ENCODE results near the gene FRMD6. TPM values are rescaled to one million over a fixed set of nuclear protein-coding genes. Genes with fewer than 3 reads are reported as not detected.

Gene FRMD6
- total RNA-seq, 6 donors from 2014 or later = 4.9 to 21.0 (median 10.5) TPM

DNA sequence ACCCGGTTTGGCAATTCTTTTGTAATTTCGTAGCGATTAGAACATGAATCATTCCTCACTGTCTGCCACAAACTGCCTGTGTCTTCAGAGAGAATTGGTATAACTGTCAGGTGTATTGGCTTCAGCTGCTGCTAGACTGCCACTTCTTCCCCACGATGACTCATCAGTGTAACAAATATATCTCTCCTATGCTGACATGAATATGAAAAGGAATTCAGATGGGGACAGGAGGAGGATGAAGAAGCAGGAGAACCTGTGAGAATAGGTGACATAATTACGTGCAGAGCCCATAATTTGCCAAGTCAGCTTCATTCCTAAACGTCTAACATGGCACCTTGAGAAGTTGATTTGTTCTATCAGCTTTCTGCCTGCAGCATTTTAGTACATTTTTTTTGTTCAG is 64.9 kb downstream of the FRMD6 start:
- Histone ChIP-seq H3K27me3 (no peaks in the 10 kb centered on the region), H3K4me3 (no peak overlapping the region), H3K27ac (no peak overlapping the region), H3K9me3 (no peaks in the 10 kb centered on the region), H3K4me1 (no peaks in the 10 kb centered on the region), H3K36me3 (peaks cover 0 to 39% (median 3%) of the 10 kb centered on the region in 4 donors)
- no peak for TF ChIP-seq POLR2AphosphoS5 (IDR thresholded peaks at IDR 0.05)
- TF ChIP-seq, protein P1, sequence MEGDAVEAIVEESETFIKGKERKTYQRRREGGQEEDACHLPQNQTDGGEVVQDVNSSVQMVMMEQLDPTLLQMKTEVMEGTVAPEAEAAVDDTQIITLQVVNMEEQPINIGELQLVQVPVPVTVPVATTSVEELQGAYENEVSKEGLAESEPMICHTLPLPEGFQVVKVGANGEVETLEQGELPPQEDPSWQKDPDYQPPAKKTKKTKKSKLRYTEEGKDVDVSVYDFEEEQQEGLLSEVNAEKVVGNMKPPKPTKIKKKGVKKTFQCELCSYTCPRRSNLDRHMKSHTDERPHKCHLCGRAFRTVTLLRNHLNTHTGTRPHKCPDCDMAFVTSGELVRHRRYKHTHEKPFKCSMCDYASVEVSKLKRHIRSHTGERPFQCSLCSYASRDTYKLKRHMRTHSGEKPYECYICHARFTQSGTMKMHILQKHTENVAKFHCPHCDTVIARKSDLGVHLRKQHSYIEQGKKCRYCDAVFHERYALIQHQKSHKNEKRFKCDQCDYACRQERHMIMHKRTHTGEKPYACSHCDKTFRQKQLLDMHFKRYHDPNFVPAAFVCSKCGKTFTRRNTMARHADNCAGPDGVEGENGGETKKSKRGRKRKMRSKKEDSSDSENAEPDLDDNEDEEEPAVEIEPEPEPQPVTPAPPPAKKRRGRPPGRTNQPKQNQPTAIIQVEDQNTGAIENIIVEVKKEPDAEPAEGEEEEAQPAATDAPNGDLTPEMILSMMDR (IDR thresholded peaks at IDR 0.05) = no peak
- WGBS, 2 donors = 55 to 57% methylated on average over 6 of the region's 6 CpGs
- ATAC-seq (ENCODE audit: low FRiP score in 2 of 2) (no peak), DNase-seq (no peak)

DNA sequence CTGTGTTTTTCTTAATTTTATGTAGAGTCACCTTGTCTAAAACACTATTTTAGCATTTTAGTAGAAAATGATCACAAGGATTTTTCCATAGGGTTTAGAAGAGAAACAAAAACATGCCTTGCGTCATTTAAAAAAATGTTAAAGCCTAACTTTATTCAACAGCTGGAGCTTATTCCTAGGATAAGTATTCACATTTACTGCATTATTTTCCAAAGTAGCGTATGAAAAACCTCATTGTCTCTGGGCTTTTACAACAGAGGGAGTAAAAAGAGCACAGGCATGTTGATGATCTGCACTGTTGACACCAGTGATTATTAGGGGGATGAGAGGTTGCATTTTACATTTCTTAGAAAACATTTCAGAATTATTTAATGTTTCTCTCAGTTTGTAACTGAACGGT is 66.1 kb downstream of the FRMD6 start:
- WGBS, 2 donors = 93 to 94% methylated on average over 3 of the region's 3 CpGs

DNA sequence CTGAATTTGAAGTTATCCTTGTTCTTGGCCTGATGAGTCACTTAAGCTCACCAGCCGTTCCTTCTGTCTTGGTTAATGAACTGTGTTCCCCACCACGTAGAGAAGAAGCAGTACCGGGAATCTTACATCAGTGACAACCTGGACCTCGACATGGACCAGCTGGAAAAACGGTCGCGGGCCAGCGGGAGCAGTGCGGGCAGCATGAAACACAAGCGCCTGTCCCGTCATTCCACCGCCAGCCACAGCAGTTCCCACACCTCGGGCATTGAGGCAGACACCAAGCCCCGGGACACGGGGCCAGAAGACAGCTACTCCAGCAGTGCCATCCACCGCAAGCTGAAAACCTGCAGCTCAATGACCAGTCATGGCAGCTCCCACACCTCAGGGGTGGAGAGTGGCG is 68.2 kb downstream of the FRMD6 start:
- Histone ChIP-seq H3K27ac (no peak overlapping the region), H3K9me3 (no peaks in the 10 kb centered on the region), H3K27me3 (no peaks in the 10 kb centered on the region), H3K36me3 (peaks cover 0 to 54% (median 4%) of the 10 kb centered on the region in 4 donors), H3K4me1 (no peaks in the 10 kb centered on the region), H3K4me3 (no peak overlapping the region)
- TF ChIP-seq POLR2A (IDR thresholded peaks at IDR 0.05) (no peak), EP300 (IDR thresholded peaks at IDR 0.05) (no peak), POLR2AphosphoS5 (IDR thresholded peaks at IDR 0.05) (no peak)
- TF ChIP-seq, protein P1 (IDR thresholded peaks at IDR 0.05) = no peak
- 91% methylated on average over 17 of the region's 17 CpGs for WGBS, 2 donors
- peak in 1 of 2 donors; percentile 53 for DNase-seq
- ATAC-seq (ENCODE audit: low FRiP score in 2 of 2) = no peak

More for the DNA sequence above, 66.1 kb downstream of the FRMD6 start:
- H3K27ac ChIP-seq = no peak overlapping the region
- DNase-seq (no peak), ATAC-seq (ENCODE audit: low FRiP score in 2 of 2) (no peak)
- no peaks in the 10 kb centered on the region for H3K9me3 ChIP-seq
- no peak overlapping the region for H3K4me3 ChIP-seq
- H3K27me3 ChIP-seq = no peaks in the 10 kb centered on the region
- TF ChIP-seq POLR2AphosphoS5 (IDR thresholded peaks at IDR 0.05) (no peak), POLR2A (IDR thresholded peaks at IDR 0.05) (no peak), EP300 (IDR thresholded peaks at IDR 0.05) (no peak)
- TF ChIP-seq, protein P1 (IDR thresholded peaks at IDR 0.05) = no peak
- H3K36me3 ChIP-seq = peaks cover 0 to 48% (median 3%) of the 10 kb centered on the region in 4 donors
- H3K4me1 ChIP-seq = no peaks in the 10 kb centered on the region

DNA sequence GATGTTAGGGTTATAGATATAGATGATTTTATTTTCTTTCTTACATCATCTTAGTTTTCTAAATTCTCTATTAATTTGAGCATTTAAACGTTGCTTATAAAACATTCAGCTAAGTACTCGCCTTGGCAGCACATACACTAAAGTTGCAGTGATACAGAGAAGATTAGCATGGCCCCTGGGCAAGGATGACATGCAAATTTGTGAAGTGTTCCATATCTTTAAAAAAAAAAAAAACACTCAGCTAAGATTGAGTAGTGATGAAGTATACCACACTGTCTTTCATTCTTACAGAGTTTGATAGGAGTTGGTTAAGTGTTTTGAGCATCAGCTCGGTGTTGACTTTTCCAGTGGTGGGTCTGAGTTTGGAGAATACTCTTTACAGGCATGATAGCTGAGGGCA is 72.3 kb downstream of the FRMD6 start:
- H3K27me3 ChIP-seq = no peaks in the 10 kb centered on the region
- peaks cover 0 to 54% (median 9%) of the 10 kb centered on the region in 4 donors for H3K36me3 ChIP-seq
- WGBS, 2 donors = 88 to 90% methylated on average over 3 of the region's 3 CpGs

DNA sequence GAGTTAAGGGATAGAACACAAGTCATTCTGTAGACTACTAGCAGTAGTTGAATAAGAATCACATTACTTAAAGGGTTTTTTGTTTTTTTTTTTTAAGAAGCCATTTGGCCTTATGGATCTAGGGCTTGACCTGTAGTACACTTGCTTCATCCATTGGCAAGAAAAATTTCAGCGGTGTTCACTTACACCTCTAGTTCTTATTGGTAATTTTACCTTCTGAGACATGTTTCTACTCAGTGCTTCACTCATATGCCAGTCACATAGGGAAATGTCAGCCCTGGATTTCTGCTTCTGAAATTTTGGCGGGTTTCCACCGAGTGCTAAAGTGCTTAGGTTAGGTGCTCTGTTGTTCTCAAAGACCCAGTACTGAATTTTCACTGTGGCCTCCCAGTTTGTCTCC is 72.9 kb downstream of the FRMD6 start:
- TF ChIP-seq, protein P1 (IDR thresholded peaks at IDR 0.05) = no peak
- no peak for TF ChIP-seq EP300 (IDR thresholded peaks at IDR 0.05)
- no peak for TF ChIP-seq POLR2AphosphoS5 (IDR thresholded peaks at IDR 0.05)
- no peak for TF ChIP-seq POLR2A (IDR thresholded peaks at IDR 0.05)
- peaks cover 0 to 52% (median 9%) of the 10 kb centered on the region in 4 donors for H3K36me3 ChIP-seq
- no peaks in the 10 kb centered on the region for H3K27me3 ChIP-seq
- no peak overlapping the region for H3K4me3 ChIP-seq
- 89 to 96% methylated on average over 3 of the region's 3 CpGs for WGBS, 2 donors
- H3K9me3 ChIP-seq = no peaks in the 10 kb centered on the region
- no peaks in the 10 kb centered on the region for H3K4me1 ChIP-seq
- DNase-seq (no peak), ATAC-seq (ENCODE audit: low FRiP score in 2 of 2) (no peak)
- no peak overlapping the region for H3K27ac ChIP-seq

More for the DNA sequence above, 72.3 kb downstream of the FRMD6 start:
- H3K4me1 ChIP-seq = no peaks in the 10 kb centered on the region
- no peak overlapping the region for H3K4me3 ChIP-seq
- DNase-seq (no peak), ATAC-seq (ENCODE audit: low FRiP score in 2 of 2) (no peak)
- H3K9me3 ChIP-seq = no peaks in the 10 kb centered on the region
- H3K27ac ChIP-seq = no peak overlapping the region
- TF ChIP-seq POLR2A (IDR thresholded peaks at IDR 0.05) = no peak
- TF ChIP-seq POLR2AphosphoS5 (IDR thresholded peaks at IDR 0.05) = no peak
- TF ChIP-seq, protein P1 (IDR thresholded peaks at IDR 0.05) = no peak
- TF ChIP-seq EP300 (IDR thresholded peaks at IDR 0.05) = no peak

Measured in upper lobe of left lung (tissue), 6 donors.